MM.1S (cell line): ENCODE results near the gene TMEM108.

Source experiments
- DNase-seq: peaks from one replicate; pipeline ENCODE4 v3.0.0-alpha.2; 2015
- H2AFZ ChIP-seq: fragments of 300-600 bp; sonication (generic); 2 replicates; pipeline ENCODE4 v1.6.0; 2016; ENCODE audit warnings: antibody characterized with exemption, low read length
- H3F3A ChIP-seq: fragments of 300-600 bp; sonication (generic); 2 replicates; pipeline ENCODE4 v1.6.1; 2016; ENCODE audit warnings: mild to moderate bottlenecking, antibody characterized with exemption, low read length, moderate library complexity, mixed read lengths; ENCODE audit not compliant: insufficient read depth
- H3K27ac ChIP-seq: fragments of 300-600 bp; sonication (generic); 2 replicates; pipeline ENCODE4 v1.5.1; 2016; ENCODE audit warnings: mild to moderate bottlenecking, low read length
- H3K27me3 ChIP-seq: fragments of 300-600 bp; sonication (generic); replicated peaks from 2 replicates; pipeline ENCODE4 v1.6.0; 2016; ENCODE audit warnings: low read length; ENCODE audit not compliant: insufficient read depth
- H3K36me3 ChIP-seq: fragments of 300-600 bp; sonication (generic); replicated peaks from 2 replicates; pipeline ENCODE4 v1.6.1; 2016; ENCODE audit warnings: mild to moderate bottlenecking, low read length, mixed read lengths; ENCODE audit not compliant: insufficient read depth
- H3K4me1 ChIP-seq: fragments of 300-600 bp; sonication (generic); 2 replicates; pipeline ENCODE4 v1.6.1; 2016; ENCODE audit warnings: low read length, mixed read lengths
- H3K4me2 ChIP-seq: fragments of 300-600 bp; sonication (generic); 2 replicates; pipeline ENCODE4 v1.6.0; 2016; ENCODE audit warnings: low read depth, low read length
- H3K4me3 ChIP-seq: fragments of 300-600 bp; sonication (generic); 2 replicates; pipeline ENCODE4 v1.5.1; 2016; ENCODE audit warnings: low read length, mixed read lengths
- H3K79me2 ChIP-seq: fragments of 300-600 bp; sonication (generic); 2 replicates; pipeline ENCODE4 v1.6.1; 2016; ENCODE audit warnings: mixed run types, low read length, mixed read lengths
- H3K9ac ChIP-seq: fragments of 300-600 bp; sonication (generic); 2 replicates; pipeline ENCODE4 v1.6.1; 2016; ENCODE audit warnings: low read length, mixed read lengths
- H3K9me2 ChIP-seq: fragments of 300-600 bp; sonication (generic); replicated peaks from 2 replicates; pipeline ENCODE4 v1.6.1; 2016; ENCODE audit warnings: mild to moderate bottlenecking, low read length, mixed read lengths; ENCODE audit not compliant: insufficient read depth
- H3K9me3 ChIP-seq: fragments of 300-600 bp; sonication (generic); replicated peaks from 2 replicates; pipeline ENCODE4 v1.6.1; 2016; ENCODE audit warnings: mild to moderate bottlenecking, low read length, mixed read lengths; ENCODE audit not compliant: insufficient read depth
- H4K20me1 ChIP-seq: fragments of 300-600 bp; sonication (generic); 2 replicates; pipeline ENCODE4 v1.6.1; 2016; ENCODE audit warnings: mild to moderate bottlenecking, low read length, moderate library complexity, mixed read lengths; ENCODE audit not compliant: insufficient read depth
- CTCF ChIP-seq: fragments of 300-600 bp; sonication (generic); IDR thresholded peaks from 2 replicates; pipeline ENCODE4 v1.5.1; 2016; ENCODE audit warnings: antibody characterized with exemption, low read length, mixed read lengths
- EZH2 ChIP-seq: fragments of 300-600 bp; sonication (generic); optimal IDR thresholded peaks from 2 replicates; pipeline ENCODE3; 2017; ENCODE audit warnings: low read depth, mild to moderate bottlenecking, antibody characterized with exemption, low read length, mixed read lengths
- EZH2phosphoT487 ChIP-seq: fragments of 300-600 bp; sonication (generic); IDR thresholded peaks from 2 replicates; pipeline ENCODE4 v1.6.1; 2018; ENCODE audit warnings: antibody characterized with exemption, low read length

Gene TMEM108

GRCh38 chr3:133303430-133303829 lies 265.2 kb downstream of the TMEM108 start:
- H3F3A ChIP-seq = no peaks in the 10 kb centered on the region
- no peak overlapping the region for H3K9ac ChIP-seq
- H3K4me3 ChIP-seq = no peak overlapping the region
- no peaks in the 10 kb centered on the region for H3K36me3 ChIP-seq
- no peak overlapping the region for H2AFZ ChIP-seq
- H3K9me3 ChIP-seq = no peaks in the 10 kb centered on the region
- TF ChIP-seq CTCF (no peak), EZH2 (no peak), EZH2phosphoT487 (no peak)
- DNase-seq = no peak
- no peaks in the 10 kb centered on the region for H3K79me2 ChIP-seq
- H3K4me2 ChIP-seq = no peak overlapping the region
- H3K9me2 ChIP-seq = no peaks in the 10 kb centered on the region
- H4K20me1 ChIP-seq = no peaks in the 10 kb centered on the region
- H3K27ac ChIP-seq = no peak overlapping the region
- H3K27me3 ChIP-seq = no peaks in the 10 kb centered on the region
- no peaks in the 10 kb centered on the region for H3K4me1 ChIP-seq

GRCh38 chr3:133317866-133318265 lies 279.7 kb downstream of the TMEM108 start:
- no peak overlapping the region for H3K4me2 ChIP-seq
- H3K4me1 ChIP-seq = no peaks in the 10 kb centered on the region
- H3K79me2 ChIP-seq = no peaks in the 10 kb centered on the region
- no peaks in the 10 kb centered on the region for H3K9me3 ChIP-seq
- H3K36me3 ChIP-seq = no peaks in the 10 kb centered on the region
- DNase-seq = no peak
- no peak overlapping the region for H3K9ac ChIP-seq
- no peak overlapping the region for H3K27ac ChIP-seq
- no peak overlapping the region for H2AFZ ChIP-seq
- no peaks in the 10 kb centered on the region for H4K20me1 ChIP-seq
- no peaks in the 10 kb centered on the region for H3K9me2 ChIP-seq
- no peaks in the 10 kb centered on the region for H3F3A ChIP-seq
- no peaks in the 10 kb centered on the region for H3K27me3 ChIP-seq
- no peak for TF ChIP-seq EZH2
- no peak for TF ChIP-seq EZH2phosphoT487
- no peak for TF ChIP-seq CTCF
- no peak overlapping the region for H3K4me3 ChIP-seq

GRCh38 chr3:133328373-133328772 lies 290.2 kb downstream of the TMEM108 start:
- H3K4me1 ChIP-seq = no peaks in the 10 kb centered on the region
- no peaks in the 10 kb centered on the region for H3K79me2 ChIP-seq
- H3K9me2 ChIP-seq = no peaks in the 10 kb centered on the region
- no peak for DNase-seq
- no peak overlapping the region for H3K9ac ChIP-seq
- H3K27me3 ChIP-seq = no peaks in the 10 kb centered on the region
- TF ChIP-seq CTCF (no peak), EZH2 (no peak), EZH2phosphoT487 (no peak)
- H3K9me3 ChIP-seq = no peaks in the 10 kb centered on the region
- H3K4me3 ChIP-seq = no peak overlapping the region
- H3K4me2 ChIP-seq = no peak overlapping the region
- H4K20me1 ChIP-seq = no peaks in the 10 kb centered on the region
- H3K27ac ChIP-seq = no peak overlapping the region
- no peaks in the 10 kb centered on the region for H3K36me3 ChIP-seq
- H3F3A ChIP-seq = no peaks in the 10 kb centered on the region
- no peak overlapping the region for H2AFZ ChIP-seq
